Fibroblast of pulmonary artery (primary cell): ENCODE data around the gene SLC35F1.

Experiments used
- DNase-seq: peaks from one replicate; pipeline ENCODE4 v3.0.0-alpha.2; 2010; ENCODE audit warnings: low read depth
- H3K4me3 ChIP-seq: replicated peaks from 2 replicates; pipeline ENCODE4 v1.5.1; 2011; ENCODE audit warnings: low read depth, mild to moderate bottlenecking, control low read depth, low read length, moderate library complexity
- TF ChIP-seq, protein P1 (sequence below): IDR thresholded peaks from 2 replicates; pipeline ENCODE4 v1.5.1; 2011; ENCODE audit warnings: mild to moderate bottlenecking, control low read depth, low read length, inconsistent platforms; ENCODE audit errors: missing control alignments

The SLC35F1 gene

DNA sequence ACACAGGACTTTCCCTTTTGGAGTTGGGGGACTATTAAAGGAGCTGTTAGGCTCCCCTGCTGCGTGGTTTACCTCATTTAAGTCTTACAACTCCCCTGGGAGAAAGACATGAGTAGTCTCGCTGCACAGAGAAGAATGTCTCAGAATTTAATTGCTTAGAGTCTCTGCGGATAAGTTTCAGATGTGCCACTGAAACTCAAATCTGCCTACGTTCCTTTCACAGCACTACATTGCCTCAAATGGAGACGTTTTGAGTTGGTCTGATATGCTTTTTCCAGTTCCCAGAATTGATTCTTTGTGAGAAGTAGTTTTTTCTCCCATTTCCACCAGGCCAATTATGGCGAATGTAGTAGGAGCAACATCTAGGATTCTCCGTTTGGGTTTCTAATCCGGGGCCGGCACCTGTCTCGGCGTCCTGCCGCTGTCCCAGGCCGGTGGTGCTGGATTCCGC lies 532 bp upstream of the SLC35F1 start:
- TF ChIP-seq, protein P1, sequence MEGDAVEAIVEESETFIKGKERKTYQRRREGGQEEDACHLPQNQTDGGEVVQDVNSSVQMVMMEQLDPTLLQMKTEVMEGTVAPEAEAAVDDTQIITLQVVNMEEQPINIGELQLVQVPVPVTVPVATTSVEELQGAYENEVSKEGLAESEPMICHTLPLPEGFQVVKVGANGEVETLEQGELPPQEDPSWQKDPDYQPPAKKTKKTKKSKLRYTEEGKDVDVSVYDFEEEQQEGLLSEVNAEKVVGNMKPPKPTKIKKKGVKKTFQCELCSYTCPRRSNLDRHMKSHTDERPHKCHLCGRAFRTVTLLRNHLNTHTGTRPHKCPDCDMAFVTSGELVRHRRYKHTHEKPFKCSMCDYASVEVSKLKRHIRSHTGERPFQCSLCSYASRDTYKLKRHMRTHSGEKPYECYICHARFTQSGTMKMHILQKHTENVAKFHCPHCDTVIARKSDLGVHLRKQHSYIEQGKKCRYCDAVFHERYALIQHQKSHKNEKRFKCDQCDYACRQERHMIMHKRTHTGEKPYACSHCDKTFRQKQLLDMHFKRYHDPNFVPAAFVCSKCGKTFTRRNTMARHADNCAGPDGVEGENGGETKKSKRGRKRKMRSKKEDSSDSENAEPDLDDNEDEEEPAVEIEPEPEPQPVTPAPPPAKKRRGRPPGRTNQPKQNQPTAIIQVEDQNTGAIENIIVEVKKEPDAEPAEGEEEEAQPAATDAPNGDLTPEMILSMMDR = no peak
- H3K4me3 ChIP-seq = peak overlapping the region; percentile 45
- peak; percentile 29 for DNase-seq

DNA sequence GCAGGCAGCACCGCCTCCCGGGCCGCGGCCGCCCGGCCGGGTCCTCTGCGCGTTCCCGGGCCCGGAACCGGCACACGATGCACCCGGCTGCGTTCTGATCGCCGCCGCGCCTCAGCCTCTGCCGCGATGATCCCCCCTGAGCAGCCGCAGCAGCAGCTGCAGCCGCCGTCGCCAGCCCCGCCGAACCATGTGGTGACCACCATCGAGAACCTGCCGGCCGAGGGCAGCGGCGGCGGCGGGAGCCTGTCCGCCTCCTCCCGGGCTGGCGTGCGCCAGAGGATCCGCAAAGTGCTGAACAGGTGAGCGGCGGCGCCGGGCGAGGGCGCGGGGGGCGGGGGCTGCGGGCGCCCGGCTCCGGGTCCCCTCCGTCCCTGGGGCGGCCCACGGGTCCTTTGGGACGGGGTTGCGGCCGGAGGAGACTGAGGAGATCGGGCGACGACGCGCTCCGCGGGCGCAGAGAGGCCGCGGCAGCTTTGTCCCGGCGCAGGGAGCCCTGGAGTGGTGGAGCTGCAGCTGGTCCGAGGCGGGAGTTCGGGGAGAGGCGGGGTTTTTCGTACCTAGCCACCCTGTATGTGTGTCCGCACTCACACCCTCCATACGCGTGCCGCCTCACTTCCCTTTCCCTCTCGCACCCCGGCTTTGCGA lies 659 bp downstream of the SLC35F1 start:
- TF ChIP-seq, protein P1 = no peak
- H3K4me3 ChIP-seq = peak overlapping the region; percentile 12
- DNase-seq = no peak

DNA sequence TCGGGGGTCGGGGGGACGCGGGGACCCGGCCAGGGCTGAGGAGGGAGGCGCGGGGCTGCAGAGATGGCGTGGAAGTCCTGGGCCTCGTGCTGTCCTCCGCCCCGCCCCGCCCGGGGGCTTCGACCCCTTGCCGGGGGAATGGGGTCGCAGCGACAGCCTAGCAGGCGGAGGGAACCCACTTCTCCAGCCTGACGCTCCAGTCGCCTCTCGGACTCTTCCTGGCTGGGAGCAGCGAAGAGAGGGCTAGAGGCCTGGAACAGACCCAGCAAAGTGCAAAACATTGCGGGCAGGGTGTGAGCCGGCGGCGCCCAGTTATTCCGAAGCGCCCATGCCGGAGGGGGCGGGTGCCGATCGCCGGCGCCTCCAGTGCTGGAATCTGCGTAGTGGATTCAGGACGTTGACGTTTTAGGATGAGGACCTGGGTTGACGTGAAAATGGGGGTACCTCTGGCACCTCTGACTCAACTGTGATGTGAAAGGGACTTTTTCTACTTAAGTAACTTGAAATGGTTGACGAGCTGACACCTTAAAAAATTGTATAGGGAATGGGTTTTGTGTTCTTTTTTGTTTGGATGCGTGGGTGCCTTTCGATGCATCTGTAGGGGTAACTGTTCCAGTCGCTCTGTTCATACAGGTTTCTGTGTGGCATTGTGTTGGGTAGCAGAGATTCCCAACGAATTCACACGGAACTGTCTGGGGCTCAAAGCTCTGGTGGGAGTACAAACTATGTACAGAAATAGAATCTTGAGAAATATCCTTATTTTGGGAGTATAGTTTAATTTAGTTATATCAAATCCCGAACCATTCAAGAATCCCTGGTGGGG lies 1.4 kb downstream of the SLC35F1 start:
- no peak for DNase-seq
- TF ChIP-seq, protein P1 = no peak
- no peak overlapping the region for H3K4me3 ChIP-seq

DNA sequence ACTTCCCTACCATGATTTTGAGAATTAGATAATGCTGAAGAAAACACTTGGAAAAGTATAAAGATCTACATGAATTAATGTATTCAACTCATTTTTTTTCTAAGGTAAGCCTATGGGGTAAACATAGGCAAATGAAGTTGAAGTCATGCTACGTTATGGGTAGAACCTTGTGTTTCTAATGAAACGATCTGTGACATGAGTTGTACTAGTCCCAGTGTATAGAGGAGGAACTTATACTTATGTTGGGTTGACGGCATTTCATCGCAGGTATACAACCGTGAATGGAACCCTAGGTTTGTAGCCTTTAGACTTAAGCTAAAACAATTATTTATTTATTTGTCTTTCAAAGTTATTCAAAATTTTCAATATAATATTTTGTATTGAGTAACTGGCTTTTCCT lies 2.6 kb downstream of the SLC35F1 start:
- TF ChIP-seq, protein P1 = no peak
- DNase-seq = no peak
- H3K4me3 ChIP-seq = no peak overlapping the region

DNA sequence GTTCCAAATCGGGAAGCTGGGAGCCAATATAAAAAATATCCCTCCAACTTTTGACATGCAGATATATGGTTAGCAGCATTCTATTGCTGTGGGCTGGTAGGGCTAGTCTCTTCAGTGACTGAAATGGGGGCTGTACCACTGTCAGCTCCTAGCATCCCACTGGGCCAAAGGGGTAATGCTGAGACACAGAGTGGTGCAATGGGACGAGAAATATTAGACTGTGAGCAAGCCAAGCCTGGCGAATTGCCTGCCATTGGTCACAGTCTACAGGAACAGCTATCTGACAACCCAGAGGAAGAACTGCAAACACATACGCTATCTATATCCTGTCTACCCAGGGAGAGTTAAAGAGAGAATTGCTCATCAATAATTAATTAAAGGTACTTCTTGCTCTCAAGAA lies 3.5 kb downstream of the SLC35F1 start:
- TF ChIP-seq, protein P1 = no peak
- no peak for DNase-seq
- no peak overlapping the region for H3K4me3 ChIP-seq

DNA sequence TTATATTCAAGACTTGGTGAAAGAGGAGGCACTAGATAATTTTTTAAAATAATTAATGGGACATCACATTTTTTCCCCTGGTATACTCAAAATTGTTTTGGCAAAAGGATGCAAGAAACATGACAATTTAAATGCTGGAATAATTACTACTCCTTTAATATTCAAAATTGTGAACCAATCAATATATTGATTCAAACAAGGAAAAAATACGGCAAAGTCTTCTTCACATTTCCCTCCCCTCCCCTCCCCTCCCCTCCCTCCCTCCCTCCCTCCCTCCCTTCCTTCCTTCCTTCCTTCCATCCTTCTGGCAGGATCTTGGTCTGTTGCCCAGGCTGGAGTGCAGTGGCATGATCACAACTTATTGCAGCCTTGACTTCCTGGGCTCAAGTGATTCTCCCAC lies 4.1 kb downstream of the SLC35F1 start:
- H3K4me3 ChIP-seq = no peak overlapping the region
- TF ChIP-seq, protein P1 = no peak
- DNase-seq = no peak
